ENCODE results near the gene ADAMTS6. TPM values are rescaled to one million over a fixed set of nuclear protein-coding genes. Genes with fewer than 3 reads are reported as not detected.

Gene ADAMTS6
- total RNA-seq, 1 donor from 2014 or later = 17.6 TPM

DNA sequence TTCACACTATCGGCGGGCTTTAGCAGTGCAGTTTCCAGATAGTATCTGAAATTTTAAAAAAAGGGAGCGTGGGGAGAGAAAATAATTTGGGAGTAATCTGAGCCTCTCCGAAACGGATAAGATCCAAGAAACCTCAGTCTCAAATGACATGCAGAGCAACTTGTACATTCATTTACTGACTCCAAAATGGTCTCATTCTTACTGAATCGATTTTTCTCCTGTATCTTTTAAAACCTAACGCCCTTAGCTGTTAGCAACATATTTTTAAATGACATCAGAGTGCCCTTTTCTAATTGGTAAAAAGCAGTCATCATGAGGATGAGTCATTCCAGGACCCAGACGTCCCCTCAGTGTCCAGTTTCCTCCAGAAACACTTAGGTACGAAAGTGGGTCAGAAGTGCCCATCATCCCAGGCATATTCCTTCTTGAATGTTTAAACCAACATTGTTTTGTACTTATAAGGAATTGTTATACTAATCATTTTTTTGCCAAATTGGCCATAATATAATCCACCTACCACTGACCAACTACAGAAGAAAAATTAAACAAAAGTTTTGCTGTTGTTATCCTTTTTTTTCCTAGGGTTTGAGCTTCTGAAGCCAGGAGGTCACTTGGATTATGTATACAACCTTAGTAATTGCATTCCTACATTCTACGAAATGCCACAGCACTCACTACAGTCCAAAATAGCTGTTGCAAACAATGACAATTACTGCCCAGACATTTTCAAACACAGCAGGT lies 354.4 kb downstream of the ADAMTS6 start:
- DNase-seq (ENCODE audit: low read depth) = no peak
- Histone ChIP-seq H3K27me3 (ENCODE audit: control insufficient read depth, insufficient read depth, low read length) (no peaks in the 10 kb centered on the region), H3K4me3 (ENCODE audit: low read depth, low read length) (no peak overlapping the region), H3K36me3 (ENCODE audit: control insufficient read depth, insufficient read depth, low read length) (no peaks in the 10 kb centered on the region)
- TF ChIP-seq, protein P1, sequence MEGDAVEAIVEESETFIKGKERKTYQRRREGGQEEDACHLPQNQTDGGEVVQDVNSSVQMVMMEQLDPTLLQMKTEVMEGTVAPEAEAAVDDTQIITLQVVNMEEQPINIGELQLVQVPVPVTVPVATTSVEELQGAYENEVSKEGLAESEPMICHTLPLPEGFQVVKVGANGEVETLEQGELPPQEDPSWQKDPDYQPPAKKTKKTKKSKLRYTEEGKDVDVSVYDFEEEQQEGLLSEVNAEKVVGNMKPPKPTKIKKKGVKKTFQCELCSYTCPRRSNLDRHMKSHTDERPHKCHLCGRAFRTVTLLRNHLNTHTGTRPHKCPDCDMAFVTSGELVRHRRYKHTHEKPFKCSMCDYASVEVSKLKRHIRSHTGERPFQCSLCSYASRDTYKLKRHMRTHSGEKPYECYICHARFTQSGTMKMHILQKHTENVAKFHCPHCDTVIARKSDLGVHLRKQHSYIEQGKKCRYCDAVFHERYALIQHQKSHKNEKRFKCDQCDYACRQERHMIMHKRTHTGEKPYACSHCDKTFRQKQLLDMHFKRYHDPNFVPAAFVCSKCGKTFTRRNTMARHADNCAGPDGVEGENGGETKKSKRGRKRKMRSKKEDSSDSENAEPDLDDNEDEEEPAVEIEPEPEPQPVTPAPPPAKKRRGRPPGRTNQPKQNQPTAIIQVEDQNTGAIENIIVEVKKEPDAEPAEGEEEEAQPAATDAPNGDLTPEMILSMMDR (IDR thresholded peaks at IDR 0.05; ENCODE audit: insufficient read depth, low read length, severe bottlenecking) = no peak
- FAIRE-seq = no peak

DNA sequence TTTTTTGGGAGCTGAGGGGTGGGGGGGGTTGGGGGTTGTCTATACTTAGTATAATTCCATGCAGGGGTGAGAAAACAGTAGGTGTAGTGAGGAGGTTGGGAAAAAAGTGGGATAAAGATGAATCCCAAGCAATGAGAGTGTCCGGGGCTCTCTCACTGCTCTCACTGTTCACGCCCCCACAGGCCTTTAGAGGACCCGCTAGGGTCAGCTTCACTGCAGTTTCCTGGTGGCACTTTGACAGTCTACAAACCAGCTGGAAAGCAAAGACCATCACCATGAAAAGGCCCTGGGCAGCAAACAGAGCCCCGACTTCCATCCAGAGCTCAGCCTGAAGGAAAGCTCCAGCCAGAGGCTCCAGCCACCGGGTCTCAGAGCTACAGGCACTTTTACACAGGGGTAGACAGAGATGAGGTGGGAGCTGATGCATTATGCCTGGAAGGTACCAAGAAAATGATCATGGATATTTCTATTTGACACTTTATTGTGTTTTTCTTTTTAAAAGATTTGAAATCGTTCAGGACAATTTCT lies 355.1 kb downstream of the ADAMTS6 start:
- Histone ChIP-seq H3K27me3 (ENCODE audit: control insufficient read depth, insufficient read depth, low read length) (no peaks in the 10 kb centered on the region), H3K36me3 (ENCODE audit: control insufficient read depth, insufficient read depth, low read length) (no peaks in the 10 kb centered on the region), H3K4me3 (ENCODE audit: low read depth, low read length) (no peak overlapping the region)
- DNase-seq (ENCODE audit: low read depth) (no peak), FAIRE-seq (no peak)
- TF ChIP-seq, protein P1 (IDR thresholded peaks at IDR 0.05; ENCODE audit: insufficient read depth, low read length, severe bottlenecking) = no peak

DNA sequence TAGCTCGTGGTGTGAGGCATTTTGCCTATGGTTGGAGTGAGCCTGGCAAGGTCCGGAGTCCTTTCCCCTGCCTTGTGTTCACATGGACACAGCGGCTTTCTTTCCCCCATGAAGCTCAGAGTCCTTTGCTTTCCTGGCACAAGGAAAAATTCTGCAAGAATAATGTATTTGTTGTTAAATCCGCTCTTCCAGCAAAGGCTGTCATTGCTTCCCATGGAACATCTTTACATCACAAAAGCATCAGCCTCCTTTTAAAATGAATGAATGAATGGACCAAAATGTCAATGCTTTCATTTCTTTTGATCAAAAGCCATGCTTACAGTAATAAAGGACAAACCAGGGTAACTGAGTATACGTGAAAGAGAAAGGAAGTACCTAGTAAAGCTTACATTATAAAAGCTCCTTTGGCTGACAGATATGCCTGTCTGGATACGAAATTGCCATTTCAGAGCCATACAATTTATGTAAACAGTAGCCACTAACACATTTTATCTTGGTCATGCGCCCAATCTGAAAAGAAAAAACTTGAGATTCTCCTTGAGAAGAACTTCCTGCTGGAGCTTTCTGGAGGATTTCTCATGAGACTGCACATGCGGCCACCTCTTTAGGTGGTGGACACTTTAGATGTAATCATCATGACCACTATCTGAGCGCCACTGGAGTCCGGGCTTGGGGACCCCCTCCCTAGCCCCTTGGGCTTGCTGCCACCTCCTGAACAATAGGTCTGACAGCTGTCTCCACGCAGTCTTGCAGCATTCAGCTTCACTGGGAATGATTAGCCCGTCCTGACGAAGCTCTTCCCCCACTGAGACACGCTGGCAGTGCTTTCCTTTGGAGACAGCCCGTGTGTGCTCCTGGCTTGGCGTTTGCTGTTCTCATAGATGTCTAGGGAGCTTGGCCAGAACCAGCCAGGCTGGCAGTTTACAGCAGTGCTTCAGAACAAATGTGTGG lies 355.9 kb downstream of the ADAMTS6 start:
- DNase-seq (ENCODE audit: low read depth) = no peak

DNA sequence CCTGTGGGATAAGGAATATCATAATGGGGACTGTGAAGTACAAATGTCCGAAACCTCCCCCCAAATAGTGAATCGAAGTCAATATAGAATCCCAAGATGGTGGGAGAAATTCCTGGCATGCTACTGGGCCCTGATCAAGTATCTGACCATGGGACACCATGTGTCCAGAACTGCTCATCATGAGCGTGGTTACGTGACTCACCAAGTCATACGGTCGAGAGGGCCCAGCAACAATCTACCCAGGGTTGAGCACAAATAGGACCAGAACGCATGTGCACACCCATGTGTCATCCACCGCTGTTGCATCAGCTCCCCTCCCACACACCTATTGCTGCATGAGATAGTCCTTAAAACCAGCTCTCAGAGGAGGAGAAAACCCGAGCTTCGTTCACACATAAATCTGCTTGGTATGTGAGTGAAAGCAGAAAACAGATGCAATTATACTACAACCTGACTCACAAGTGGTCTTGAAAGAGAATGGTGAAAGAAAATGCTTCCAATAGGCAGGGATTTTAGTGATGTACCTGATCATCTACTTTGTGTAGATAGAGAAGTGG lies 359.8 kb downstream of the ADAMTS6 start:
- Histone ChIP-seq H3K36me3 (ENCODE audit: control insufficient read depth, insufficient read depth, low read length) (no peaks in the 10 kb centered on the region), H3K4me3 (ENCODE audit: low read depth, low read length) (no peak overlapping the region), H3K27me3 (ENCODE audit: control insufficient read depth, insufficient read depth, low read length) (no peaks in the 10 kb centered on the region)
- DNase-seq (ENCODE audit: low read depth) (peak; percentile 45), FAIRE-seq (no peak)
- TF ChIP-seq, protein P1 (IDR thresholded peaks at IDR 0.05; ENCODE audit: insufficient read depth, low read length, severe bottlenecking) = no peak

More for the DNA sequence above, 355.9 kb downstream of the ADAMTS6 start:
- TF ChIP-seq, protein P1 (IDR thresholded peaks at IDR 0.05; ENCODE audit: insufficient read depth, low read length, severe bottlenecking) = no peak
- Histone ChIP-seq H3K4me3 (ENCODE audit: low read depth, low read length) (no peak overlapping the region), H3K27me3 (ENCODE audit: control insufficient read depth, insufficient read depth, low read length) (no peaks in the 10 kb centered on the region), H3K36me3 (ENCODE audit: control insufficient read depth, insufficient read depth, low read length) (no peaks in the 10 kb centered on the region)
- peak; percentile 36 for FAIRE-seq

DNA sequence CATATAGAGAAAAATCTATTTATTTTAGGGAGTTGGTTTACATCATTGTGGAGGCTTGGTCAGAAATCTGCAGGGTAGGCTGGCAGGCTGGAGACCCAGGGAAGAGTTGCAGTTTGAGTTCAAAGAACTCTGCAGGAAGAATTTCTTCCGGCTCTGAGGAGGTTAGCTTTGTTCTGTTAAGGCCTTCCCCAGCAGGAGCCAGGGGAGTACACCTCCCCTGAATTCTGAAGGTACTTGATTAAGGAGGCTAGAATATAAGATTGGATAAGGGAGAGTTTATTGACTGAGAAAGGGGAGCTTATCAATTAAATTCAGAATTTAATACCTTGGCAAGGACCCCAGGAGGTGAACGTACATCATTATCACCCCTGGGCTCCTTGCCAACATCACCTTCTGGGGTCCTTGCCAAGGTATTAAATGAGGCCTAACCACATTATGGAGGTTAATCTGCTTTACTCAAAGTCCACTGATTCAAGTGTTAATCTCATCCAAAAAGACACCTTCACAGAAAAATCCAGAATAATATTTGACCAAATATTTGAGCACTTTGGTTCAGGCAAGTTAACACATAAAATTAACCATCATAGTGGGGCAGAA lies 361.3 kb downstream of the ADAMTS6 start:
- no peak for DNase-seq (ENCODE audit: low read depth)
- no peak overlapping the region for H3K4me3 ChIP-seq (ENCODE audit: low read depth, low read length)
- H3K27me3 ChIP-seq (ENCODE audit: control insufficient read depth, insufficient read depth, low read length) = no peaks in the 10 kb centered on the region
- TF ChIP-seq, protein P1 (IDR thresholded peaks at IDR 0.05; ENCODE audit: insufficient read depth, low read length, severe bottlenecking) = no peak
- no peak for FAIRE-seq
- H3K36me3 ChIP-seq (ENCODE audit: control insufficient read depth, insufficient read depth, low read length) = no peaks in the 10 kb centered on the region

Data from bronchial epithelial cell (primary cell).